ENCODE results near the gene EPC1.
A peak's percentile ranks its signal among the peaks of the same experiment; 100 is the strongest.
"Not testable (repeated sequence)": the region's sequence is repeated elsewhere in the genome, so short reads cannot be mapped to it uniquely, and the experiment has no call there.

Gene EPC1

DNA sequence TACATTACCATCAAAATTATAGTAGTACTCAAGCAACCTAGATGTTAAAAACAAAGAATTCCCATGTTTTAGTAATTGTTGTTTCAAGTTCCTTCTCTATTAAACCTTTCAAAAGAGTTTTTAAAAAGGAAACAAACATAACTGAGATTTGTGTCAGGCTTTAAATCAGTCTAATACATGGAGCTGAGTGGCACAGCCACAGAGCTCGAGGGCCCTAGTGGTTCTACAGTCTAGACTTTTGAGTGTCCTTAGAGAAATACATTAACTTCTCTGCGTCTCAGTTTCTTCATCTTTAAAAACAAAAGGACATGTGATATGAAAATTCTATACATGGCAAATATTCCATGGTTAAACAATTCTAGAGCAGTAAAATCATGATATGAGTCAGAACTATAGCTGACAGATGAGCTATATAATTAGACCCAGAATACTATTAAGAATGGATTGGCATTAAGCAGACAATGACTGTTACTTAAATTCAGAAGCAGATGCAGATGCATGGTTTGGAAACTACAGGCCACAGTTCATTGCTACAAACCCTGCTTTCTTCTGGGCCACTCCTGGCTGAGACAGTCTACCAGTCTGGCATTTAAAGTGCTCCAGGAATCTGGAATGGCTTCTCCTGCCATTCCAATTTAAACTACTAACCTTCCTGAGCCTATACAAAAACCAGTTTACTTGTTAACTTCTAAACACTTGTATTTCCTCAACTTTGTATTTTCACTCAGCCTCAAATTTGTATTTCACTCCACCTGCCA lies 77.4 kb downstream of the EPC1 start:
- DNase-seq: no peak

DNA sequence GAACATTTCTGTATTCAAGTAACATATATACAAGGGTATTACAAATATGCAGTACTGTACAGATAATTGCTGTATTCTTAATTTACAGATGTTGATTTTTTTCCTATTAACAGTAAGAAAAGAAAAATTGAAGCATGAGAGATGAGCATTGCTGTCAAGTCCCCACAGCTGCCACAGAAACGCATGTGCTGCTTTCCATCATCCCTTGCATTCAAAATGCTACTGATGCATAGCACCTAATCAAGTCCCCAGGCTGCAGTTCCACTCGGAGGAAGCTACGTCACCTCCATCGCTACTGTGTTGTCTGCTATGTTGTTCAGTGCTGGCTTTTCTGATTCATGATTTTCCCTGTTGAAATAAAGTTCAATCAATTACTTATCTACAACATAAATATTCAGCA lies 78.2 kb downstream of the EPC1 start:
- no peak for DNase-seq

DNA sequence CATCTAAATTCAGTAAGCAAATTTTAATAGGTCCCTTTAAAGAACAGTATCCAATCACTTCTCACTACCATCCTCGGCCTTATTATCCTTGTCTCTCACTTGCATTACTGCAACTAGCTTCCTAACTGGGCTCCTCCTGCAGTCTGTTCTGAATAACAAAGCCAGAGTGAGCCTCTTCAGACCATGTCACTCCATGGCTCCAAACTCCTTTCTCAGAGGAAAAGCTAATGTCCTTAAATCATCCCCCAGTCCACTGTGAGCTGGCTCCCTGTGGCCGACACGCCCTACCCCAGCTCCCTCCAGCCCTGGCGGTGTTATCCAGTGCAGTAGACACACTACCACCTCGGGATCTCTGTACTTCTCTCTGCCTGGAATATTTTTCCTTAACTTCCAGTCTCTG lies 80.0 kb downstream of the EPC1 start:
- no peak for DNase-seq

DNA sequence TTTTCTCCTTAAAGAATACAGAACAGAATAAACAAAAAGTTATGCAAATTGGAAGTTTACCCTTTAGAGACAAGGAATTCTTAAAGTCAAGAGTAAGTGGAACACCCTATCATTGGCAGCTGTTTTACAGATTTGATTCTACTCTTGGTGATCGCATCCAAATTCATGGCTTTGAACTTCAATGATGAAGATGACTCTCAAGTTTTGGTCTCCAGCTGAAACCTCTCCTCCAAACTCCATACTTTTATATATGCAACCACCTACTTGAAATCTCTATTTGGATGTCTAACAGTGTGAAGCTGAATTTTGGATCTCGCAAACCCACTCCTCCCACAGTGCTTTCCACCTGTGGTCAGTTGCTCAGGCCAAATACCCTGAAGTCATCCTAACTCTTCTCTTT lies 80.4 kb downstream of the EPC1 start:
- no peak for DNase-seq

DNA sequence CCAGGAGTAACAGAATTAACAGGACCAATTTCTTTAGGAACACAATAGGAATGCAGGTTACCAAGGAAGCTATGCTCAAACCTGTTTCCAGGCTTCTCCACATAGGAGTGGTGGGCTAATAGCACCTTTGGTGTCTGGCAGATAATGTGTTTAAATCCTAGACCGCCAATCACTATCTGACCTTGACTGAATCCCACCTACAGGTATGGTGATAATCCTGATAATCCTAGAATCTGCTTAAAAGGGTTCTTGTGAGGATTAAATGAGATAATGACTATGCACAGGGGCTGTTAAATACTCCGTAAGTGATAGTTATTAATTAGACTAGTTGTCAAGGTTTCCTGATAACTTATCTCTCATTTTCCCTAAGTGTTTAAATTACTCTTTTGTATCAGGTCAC lies 81.2 kb downstream of the EPC1 start:
- DNase-seq: no peak

DNA sequence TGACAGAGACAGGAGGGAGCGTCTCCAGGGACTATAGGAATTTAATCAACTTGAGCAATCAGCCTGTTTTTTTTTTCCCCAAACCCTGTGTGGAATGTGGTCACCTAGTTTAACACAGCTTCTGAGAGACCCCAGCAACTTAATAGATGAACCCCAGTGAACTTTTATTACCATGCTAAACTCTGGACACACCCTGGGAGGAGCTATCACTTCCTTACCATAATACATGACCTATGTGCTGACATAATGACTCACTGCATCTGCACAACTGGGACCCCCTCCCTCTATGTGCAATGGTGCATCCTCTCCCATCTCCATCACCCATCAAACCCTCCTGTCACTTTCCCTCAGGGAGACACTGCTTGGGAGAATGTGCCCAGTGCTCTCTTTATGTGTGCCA lies 83.7 kb downstream of the EPC1 start:
- DNase-seq: no peak

DNA sequence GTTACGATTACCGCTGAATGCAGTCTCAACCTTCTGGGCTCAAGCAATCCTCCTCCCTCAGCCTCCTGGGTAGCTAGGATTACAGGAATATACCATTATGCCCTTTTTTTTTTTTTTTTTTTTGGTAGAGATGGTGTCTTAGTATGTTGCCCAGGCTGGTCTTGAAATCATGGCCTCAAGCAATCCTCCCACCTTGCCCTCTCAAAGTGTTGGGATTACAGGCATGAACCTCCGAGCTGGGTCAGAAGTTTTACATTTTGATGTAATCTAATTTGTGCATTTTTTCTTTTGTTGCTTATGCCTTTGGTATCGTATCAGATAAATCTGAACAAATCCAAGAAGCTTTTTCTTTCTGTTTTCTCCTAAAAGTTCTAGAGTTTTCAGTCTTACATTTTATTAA lies 87.4 kb downstream of the EPC1 start:
- no peak for DNase-seq

DNA sequence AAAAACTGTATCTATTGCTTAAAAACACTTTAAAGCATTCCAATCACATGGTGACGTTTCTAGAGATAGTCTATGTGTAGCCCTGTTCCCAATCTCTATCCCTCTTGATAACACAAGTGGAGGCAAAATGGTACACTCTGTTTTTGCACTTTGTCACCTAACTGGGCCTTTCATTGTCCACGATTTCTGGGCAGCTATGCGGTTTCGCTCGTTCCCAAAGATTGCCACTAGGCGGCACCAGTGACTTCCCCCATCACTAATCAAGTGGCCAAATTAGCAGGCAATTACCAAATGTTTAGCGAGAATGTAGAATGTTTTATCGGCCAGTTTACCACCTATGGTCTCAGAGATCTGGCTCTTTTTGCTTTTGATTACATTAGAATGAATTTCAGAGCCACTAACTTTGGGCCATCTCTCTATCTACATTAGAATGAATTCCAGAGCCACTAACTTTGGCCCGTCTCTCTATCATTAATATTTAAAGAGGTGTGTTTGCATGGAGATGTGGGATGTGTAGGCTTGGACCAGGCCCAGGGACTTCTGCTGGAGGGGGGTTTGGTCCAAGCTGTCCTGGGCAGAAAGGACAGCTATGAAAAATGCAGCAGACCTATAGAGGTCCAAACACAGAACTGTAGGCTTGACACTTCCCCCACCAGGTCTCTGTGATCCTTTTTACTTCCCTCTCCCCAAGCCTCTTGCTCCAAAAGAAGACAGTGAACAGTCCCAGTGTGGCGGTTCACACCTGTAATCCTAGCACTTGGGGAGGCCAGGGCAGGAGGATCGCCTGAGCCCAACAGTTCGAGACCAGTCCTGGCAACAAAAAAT lies 90.1 kb downstream of the EPC1 start:
- peak; percentile 51 to 57 for DNase-seq

DNA sequence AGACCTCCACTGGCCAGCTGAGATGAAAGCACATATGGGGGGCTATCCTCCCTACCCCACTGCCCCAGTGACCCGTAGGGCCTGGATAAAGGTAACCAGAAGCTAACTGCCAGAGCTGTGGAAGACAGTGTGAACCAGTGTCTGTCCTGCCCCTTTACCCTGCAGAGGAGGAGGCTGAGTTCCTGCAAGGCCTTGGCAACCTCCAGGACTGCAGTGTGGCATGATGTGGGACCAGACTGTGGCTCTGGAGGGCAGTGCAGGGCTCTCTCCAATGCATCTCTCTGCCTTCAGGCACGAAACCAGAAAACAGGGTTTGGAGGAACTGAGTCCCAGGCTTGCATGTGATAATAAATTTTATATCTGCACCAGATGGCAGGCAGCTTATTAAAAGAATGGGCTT lies 93.1 kb downstream of the EPC1 start:
- DNase-seq: no peak

DNA sequence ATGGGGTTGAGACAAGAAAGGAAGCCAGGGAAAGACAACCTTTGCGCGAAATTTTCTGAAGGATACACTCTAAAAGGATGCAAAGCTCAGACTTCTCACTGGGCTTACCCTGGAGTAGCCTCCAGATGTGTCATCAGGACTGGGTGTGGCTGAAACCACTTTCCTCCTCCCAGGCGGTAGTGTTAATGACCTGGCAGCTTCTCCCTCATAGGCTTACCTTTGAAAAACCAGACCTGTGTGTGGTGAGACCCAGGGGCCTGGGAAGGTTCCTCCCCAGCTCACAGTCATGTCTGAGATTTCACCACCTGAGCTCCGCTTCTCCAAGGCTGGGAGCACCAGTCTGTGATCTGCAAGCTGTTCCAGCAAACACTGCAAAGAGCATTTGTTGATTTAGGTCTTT lies 93.7 kb downstream of the EPC1 start:
- DNase-seq: no peak

DNA sequence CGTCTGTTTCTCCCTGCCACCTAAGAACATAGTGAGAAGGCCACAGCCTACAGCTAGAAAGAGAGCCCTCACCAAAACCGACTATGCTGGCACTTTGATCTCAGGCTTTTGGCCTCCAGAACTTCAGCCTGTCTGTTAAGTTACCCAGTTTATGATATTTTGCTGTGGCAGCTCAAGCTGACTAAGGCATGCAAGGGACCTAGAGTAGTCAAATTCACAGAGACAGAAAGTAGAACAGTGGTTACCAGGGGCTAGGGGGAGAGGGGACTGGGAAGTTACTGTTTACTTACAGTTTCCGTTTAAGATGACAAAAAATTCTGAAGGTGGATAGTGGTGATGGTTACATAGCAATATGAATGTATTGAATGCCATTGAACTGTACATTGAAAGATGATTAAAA lies 96.5 kb downstream of the EPC1 start:
- DNase-seq: not testable (repeated sequence)

DNA sequence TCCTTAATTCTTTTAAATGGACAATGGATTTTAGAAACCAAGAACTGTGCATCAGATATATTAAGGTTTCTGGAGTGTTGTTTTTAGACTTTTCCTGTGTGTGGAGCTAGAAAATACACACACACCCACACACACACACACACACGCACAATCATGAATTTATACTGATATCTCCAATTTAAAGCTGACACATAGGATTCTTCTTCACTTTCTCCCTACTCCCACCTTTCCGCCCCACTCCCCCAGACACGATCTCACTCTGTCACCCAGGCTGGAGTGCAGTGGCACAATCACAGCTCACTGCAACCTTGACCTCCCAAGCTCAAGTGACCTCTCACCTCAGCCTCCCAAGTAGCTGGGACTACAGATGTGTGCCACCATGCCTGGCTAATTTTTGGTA lies 100.3 kb downstream of the EPC1 start:
- DNase-seq: no peak

DNA sequence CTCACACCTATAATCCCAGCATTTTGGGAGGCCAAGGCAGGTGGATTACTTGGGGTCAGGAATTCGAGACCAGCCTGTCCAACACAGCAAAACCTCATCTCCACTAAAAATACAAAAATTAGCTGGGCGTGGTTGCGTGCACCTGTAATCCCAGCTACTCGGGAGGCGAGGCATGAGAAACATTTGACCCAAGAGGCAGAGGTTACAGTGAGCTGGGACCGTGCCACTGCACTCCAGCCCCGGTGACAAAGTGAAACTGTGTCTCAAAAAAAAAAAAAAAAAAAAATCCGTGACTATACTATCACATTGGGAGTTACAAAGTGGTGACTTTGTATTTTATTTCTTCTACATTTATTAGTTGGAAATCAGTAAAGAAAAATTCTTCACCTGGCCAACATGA lies 101.2 kb downstream of the EPC1 start:
- DNase-seq: no peak

DNA sequence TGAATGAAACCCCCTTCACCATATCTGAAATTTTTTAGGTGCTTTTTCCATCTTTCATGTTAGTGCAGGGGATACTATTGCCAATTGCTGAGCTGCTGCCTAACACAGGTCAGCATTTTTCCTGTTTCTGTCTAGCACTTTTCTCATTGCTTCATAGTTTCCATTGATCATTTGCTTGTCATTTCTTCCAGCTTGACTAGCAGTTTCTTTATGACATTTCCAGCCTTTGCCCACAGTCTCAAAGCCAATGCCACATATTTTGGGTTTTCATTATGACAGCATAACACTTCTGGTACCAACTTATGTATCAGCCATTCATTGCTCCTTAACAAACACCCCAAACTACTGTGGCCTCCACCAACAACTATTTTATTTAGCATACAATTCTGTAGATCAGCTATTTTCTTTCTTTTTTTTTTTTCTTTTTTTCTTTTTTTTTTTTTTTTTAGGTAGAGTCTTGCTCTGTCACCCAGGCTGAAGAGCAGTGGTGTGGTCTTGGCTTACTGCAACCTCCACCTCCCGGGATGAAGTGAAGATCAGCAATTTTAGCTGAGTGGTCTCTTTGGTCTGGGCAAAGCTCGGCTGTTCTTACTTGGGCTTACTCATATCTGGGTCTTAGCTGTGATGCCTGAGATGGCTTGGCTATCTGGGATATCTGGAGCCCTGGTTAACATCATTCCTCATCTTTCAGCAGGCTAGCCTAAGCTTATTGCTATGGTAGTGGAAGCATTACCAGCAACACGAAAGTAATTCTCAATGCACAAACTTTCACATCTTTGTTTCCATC lies 102.3 kb downstream of the EPC1 start:
- no peak for DNase-seq

DNA sequence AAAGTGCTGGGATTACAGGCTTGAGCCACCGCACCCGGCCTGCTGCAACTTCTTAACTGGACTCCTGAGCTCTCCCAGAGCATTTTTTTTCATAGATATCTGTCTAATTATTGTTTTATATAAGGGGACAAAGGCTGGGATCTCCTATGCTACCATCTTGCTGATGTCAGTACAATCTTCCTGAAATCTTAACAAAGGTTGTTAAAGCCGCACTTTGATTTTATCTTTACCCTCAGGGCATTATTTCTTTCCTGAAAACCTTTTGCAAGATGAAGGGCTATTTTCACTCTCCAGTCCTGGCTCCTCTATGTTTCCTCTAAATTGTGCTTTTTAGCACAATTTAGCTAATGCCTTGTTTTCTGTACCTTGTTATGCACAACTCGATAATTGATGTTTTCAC lies 102.9 kb downstream of the EPC1 start:
- no peak for DNase-seq

DNA sequence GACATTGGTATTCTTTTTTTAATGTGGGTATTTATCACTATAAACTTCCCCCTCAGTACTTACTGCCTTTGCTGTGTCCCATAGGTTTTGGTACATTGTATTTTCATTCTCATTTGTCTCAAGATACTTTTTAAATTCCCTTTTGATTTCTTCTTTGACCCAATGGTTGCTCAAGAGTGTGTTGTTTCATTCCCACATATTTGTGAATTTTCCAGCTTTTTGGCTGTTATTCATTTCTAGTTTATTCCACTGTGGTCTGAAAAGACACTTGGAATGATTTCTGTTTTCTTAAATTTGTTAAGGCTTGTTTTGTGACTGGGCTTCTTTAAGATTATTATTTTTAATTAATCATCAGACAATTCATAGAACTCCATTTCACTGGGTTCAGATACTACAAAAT lies 105.0 kb downstream of the EPC1 start:
- no peak for DNase-seq

DNA sequence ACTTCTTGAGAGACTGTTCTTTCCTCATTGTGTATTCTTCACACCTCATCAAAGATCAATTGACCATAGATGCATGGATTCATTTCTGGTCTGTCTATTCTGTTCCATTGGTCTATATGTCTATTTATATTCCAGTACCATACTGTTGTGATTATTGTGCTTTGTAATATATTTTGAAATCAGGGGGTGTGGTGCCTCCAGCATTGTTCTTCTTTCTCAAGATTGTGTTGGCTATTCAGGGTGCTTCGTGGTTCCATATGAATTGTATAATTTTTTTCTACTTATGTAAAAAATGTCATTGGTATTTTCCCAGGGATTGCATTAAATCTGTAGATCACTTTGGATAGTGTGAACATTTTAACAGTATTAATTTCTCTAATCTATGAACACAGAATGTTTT lies 106.5 kb downstream of the EPC1 start:
- DNase-seq: no peak

DNA sequence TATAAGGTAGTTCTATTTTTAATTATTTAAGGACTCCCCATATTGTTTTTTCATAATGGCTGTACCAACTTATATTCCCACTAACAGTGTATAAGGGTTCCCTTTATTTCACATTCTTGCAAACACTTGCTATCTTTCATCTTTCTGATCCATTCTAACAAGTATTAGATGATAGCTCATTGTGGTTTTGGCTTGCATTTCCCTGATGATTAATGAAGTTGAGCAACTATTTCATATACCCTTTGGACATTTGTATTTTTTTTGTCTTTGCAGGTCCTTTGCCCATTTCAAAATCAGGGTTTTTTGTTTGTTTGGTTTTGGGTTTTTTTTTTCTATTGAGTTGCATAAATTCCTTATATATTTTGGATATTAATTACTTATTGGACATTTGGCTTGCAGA lies 107.2 kb downstream of the EPC1 start:
- DNase-seq: no peak

DNA sequence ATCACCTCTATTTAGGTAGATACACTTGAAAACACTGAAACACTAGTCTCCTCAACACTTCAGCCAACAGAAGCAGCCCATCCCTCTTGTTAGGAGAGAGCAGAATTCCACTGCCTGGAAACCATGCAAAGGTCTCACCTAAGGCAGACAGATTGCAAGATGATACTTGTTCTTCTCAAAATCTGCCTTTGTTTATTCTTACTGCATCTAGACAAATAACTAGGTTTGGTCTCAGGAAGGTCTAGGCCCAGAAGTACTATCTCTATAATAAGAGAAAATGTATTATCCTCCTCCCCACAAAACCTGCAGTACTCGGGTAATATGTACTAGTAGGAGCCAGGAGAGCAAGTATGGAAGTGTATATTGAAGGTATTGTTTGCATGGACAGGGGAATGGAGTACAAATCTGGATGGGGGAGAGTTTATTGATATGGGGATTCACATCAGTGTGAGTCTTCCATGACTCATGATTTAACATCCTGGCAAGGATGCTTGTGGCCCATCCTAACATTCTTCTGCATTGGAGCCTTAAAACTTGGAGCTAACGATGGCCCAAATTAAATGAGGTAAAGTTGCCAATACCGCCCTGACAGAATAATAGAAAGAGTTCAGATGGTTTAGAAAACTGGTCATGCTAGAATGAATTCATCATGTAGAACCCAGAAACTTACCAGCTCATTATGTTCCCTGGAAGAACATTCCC lies 109.2 kb downstream of the EPC1 start:
- DNase-seq: no peak

DNA sequence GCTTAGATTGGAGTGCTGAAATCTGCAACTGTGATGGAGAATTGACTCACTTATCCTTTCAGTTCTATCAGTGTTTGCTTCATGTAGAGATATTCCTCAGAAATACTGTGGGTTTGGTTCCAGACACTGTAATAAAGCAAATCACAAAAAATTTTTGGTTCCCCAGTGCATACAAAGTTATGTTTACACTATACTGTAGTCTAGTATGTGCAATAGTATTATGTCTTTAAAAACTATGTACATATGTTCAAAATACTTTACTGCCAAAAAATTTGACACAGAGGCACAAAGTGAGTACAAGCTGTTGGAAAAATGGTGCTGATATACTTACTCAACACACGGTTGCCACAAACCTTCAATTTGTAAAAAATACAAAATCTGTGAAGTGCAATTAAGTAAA lies 112.5 kb downstream of the EPC1 start:
- DNase-seq: no peak

DNA sequence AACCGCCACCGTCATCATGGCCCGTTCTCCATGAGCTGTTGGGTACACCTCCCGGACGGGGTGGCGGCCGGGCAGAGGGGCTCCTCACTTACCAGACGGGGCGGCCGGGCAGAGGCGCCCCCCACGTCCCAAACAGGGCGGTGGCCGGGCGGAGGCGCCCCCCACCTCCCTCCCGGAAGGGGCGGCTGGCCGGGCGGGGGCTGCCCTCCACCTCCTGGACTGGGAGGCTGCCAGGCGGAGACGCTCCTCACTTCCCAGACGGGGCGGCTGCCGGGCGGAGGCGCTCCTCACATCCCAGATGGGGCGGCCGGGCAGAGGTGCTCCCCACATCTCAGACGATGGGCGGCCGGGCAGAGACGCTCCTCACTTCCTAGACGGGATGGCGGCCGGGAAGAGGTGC lies 113.6 kb downstream of the EPC1 start:
- not testable (repeated sequence) for DNase-seq

DNA sequence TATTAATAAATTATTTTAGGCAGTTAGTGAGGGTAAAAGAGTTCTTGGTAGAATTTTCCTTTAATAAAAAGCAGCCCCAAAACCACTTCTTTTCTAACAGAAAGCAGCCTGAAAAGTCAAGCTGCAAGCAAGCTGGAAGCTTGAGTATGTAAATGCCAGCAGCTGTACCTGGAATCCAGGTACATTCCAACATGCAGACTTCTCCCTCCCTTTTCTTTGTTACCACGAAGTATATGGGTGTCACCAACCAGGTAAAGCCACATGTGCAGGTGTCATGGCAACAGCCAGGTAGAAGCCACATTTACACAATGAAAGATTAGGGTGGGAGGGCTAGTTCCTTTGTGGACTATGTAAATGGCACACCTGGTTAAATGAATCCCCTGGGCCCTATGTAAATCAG lies 114.6 kb downstream of the EPC1 start:
- DNase-seq: no peak

DNA sequence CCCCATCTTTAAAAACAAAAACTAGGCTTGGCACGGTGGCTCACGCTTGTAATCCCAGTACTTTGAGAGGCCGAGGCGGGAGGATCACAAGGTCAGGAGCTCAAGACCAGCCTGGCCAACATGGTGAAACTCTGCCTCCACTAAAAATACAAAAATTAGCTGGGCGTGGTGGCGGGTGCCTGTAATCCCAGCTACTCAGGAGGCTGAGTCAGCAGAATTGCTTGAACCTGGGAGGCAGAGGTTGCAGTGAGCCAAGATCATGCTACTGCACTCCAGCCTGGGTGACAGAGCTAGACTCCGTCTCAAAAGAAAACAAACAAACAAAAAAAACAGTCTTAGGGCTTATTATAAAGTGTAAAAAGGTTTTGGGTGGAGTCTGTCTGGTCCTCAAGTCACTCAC lies 117.2 kb downstream of the EPC1 start:
- DNase-seq: not testable (repeated sequence)
